ENCODE results near the gene DOK4. TPM values are rescaled to one million over a fixed set of nuclear protein-coding genes. Genes with fewer than 3 reads are reported as not detected.

Gene DOK4
- total RNA-seq, 1 donor from 2014 or later = 25.5 TPM

- no peak overlapping the region for H3K27ac ChIP-seq (ENCODE audit: low read depth, low read length)
- no peak for TF ChIP-seq EZH2 (IDR thresholded peaks at IDR 0.05; ENCODE audit: insufficient read depth, low read length)
- TF ChIP-seq CTCF (IDR thresholded peaks at IDR 0.05; ENCODE audit: insufficient read depth, low read depth, low read length) = no peak
- H3K79me2 ChIP-seq (ENCODE audit: insufficient read depth, low read length) = peaks cover 21% of the 10 kb centered on the region
- Mint-ChIP-seq H3K4me1 (ENCODE audit: low read depth, unreplicated experiment) (peaks cover 44% of the 10 kb centered on the region), H3K4me3 (ENCODE audit: unreplicated experiment) (peak overlapping the region; percentile 47), H3K9me3 (ENCODE audit: unreplicated experiment) (peaks cover 9% of the 10 kb centered on the region), H3K27ac (ENCODE audit: unreplicated experiment) (no peak overlapping the region), H3K36me3 (ENCODE audit: low read depth, unreplicated experiment) (peaks cover 4% of the 10 kb centered on the region), H3K27me3 (ENCODE audit: low read depth, unreplicated experiment) (peaks cover 9% of the 10 kb centered on the region)
- no peak overlapping the region for H2AFZ ChIP-seq (ENCODE audit: low read depth, low read length)
- DNase-seq (ENCODE audit: low read depth) (no peak), FAIRE-seq (no peak)
- H3K4me3 ChIP-seq (ENCODE audit: insufficient read depth, low read depth, low read length) = no peak overlapping the region
- peaks cover 19% of the 10 kb centered on the region for H4K20me1 ChIP-seq (ENCODE audit: insufficient read depth, low read length)
- peaks cover 29% of the 10 kb centered on the region for H3K4me1 ChIP-seq (ENCODE audit: insufficient read depth, low read length)
- no peak overlapping the region for H3K9ac ChIP-seq (ENCODE audit: low read length)
- no peaks in the 10 kb centered on the region for H3K9me3 ChIP-seq (ENCODE audit: insufficient read depth, low read depth, low read length)
- H3K36me3 ChIP-seq (ENCODE audit: insufficient read depth, low read length) = no peaks in the 10 kb centered on the region
- peaks cover 9% of the 10 kb centered on the region for H3K27me3 ChIP-seq (ENCODE audit: insufficient read depth, low read length)
- no peak overlapping the region for H3K4me2 ChIP-seq (ENCODE audit: low read length)
Observed at GRCh38 chr16:57533431-57534336, 47.4 kb upstream of the DOK4 start.

- peak overlapping the region; percentile 13 for H3K9ac ChIP-seq (ENCODE audit: low read length)
- Mint-ChIP-seq H3K27me3 (ENCODE audit: low read depth, unreplicated experiment) (peaks cover 10% of the 10 kb centered on the region), H3K36me3 (ENCODE audit: low read depth, unreplicated experiment) (peaks cover 4% of the 10 kb centered on the region), H3K4me1 (ENCODE audit: low read depth, unreplicated experiment) (peaks cover 44% of the 10 kb centered on the region), H3K9me3 (ENCODE audit: unreplicated experiment) (peaks cover 9% of the 10 kb centered on the region), H3K4me3 (ENCODE audit: unreplicated experiment) (peak overlapping the region; percentile 51), H3K27ac (ENCODE audit: unreplicated experiment) (no peak overlapping the region)
- H3K9me3 ChIP-seq (ENCODE audit: insufficient read depth, low read depth, low read length) = no peaks in the 10 kb centered on the region
- H3K27me3 ChIP-seq (ENCODE audit: insufficient read depth, low read length) = no peaks in the 10 kb centered on the region
- H3K4me1 ChIP-seq (ENCODE audit: insufficient read depth, low read length) = peaks cover 29% of the 10 kb centered on the region
- no peaks in the 10 kb centered on the region for H3K36me3 ChIP-seq (ENCODE audit: insufficient read depth, low read length)
- peaks cover 24% of the 10 kb centered on the region for H4K20me1 ChIP-seq (ENCODE audit: insufficient read depth, low read length)
- FAIRE-seq (no peak), DNase-seq (ENCODE audit: low read depth) (no peak)
- peak overlapping the region; percentile 47 for H3K4me2 ChIP-seq (ENCODE audit: low read length)
- TF ChIP-seq EZH2 (IDR thresholded peaks at IDR 0.05; ENCODE audit: insufficient read depth, low read length) = no peak
- TF ChIP-seq CTCF (IDR thresholded peaks at IDR 0.05; ENCODE audit: insufficient read depth, low read depth, low read length) = no peak
- H3K27ac ChIP-seq (ENCODE audit: low read depth, low read length) = no peak overlapping the region
- no peak overlapping the region for H3K4me3 ChIP-seq (ENCODE audit: insufficient read depth, low read depth, low read length)
- H2AFZ ChIP-seq (ENCODE audit: low read depth, low read length) = no peak overlapping the region
- H3K79me2 ChIP-seq (ENCODE audit: insufficient read depth, low read length) = peaks cover 21% of the 10 kb centered on the region
Observed at GRCh38 chr16:57532266-57532625, 46.0 kb upstream of the DOK4 start.
